GM18498 (cell line): ENCODE results near the gene GPR78.

Source experiments
- ATAC-seq: cut with Tn5 transposase; IDR thresholded peaks from one replicate; pipeline ENCODE4 v1.9.1; 2021; ENCODE audit warnings: mild to moderate bottlenecking, moderate library complexity; ENCODE audit not compliant: unreplicated experiment

The GPR78 gene

GRCh38 chr4:8546766-8547107 lies 33.5 kb upstream of the GPR78 start:
- no peak for ATAC-seq

GRCh38 chr4:8547108-8547911 lies 32.9 kb upstream of the GPR78 start:
- no peak for ATAC-seq

GRCh38 chr4:8547912-8548730 lies 32.1 kb upstream of the GPR78 start:
- ATAC-seq, result no peak

GRCh38 chr4:8548731-8549351 lies 31.4 kb upstream of the GPR78 start:
- ATAC-seq, result no peak

- no peak for ATAC-seq
Observed at GRCh38 chr4:8549352-8549931, 30.8 kb upstream of the GPR78 start.

- no peak for ATAC-seq
Observed at GRCh38 chr4:8550691-8551090, 29.5 kb upstream of the GPR78 start.

GRCh38 chr4:8552024-8552423 lies 28.2 kb upstream of the GPR78 start:
- ATAC-seq, result no peak

GRCh38 chr4:8552581-8553205 lies 27.5 kb upstream of the GPR78 start:
- no peak for ATAC-seq

GRCh38 chr4:8553216-8553615 lies 27.0 kb upstream of the GPR78 start:
- ATAC-seq, result no peak

GRCh38 chr4:8553991-8554405 lies 26.2 kb upstream of the GPR78 start:
- no peak for ATAC-seq

- no peak for ATAC-seq
Observed at GRCh38 chr4:8554555-8555100, 25.6 kb upstream of the GPR78 start.

- no peak for ATAC-seq
Observed at GRCh38 chr4:8555716-8556115, 24.5 kb upstream of the GPR78 start.

GRCh38 chr4:8556341-8557150 lies 23.6 kb upstream of the GPR78 start:
- no peak for ATAC-seq

GRCh38 chr4:8557151-8558076 lies 22.8 kb upstream of the GPR78 start:
- no peak for ATAC-seq

- no peak for ATAC-seq
Observed at GRCh38 chr4:8558080-8558960, 21.9 kb upstream of the GPR78 start.

- ATAC-seq, result no peak
Observed at GRCh38 chr4:8559011-8559410, 21.2 kb upstream of the GPR78 start.

GRCh38 chr4:8559524-8560264 lies 20.5 kb upstream of the GPR78 start:
- no peak for ATAC-seq
